ENCODE data around the gene HRH4. TPM values are rescaled to one million over a fixed set of nuclear protein-coding genes. Genes with fewer than 3 reads are reported as not detected.

The HRH4 gene
- total RNA-seq, 2 donors from 2014 or later, result 0.20 TPM; not detected in 1

DNA sequence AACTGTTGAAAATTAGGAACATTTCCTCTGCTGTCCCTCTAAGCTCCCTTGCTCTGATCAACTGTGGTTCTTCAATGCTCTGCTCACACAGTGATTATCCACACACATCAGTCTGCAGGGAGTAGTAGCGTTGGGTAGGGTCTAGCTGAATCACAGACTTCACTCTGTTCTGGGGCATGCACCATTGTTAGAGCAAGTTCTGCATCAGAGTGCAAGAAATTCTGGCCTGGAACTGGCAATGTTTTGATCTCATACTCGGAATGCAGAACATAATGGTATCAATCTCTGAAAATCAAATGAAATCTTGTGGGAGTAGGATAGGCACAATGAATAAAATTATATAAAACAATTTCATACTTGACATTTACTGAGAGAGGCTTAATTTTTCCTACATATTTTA, 55.3 kb downstream of the HRH4 start:
- Histone ChIP-seq H3K36me3 (ENCODE audit: control insufficient read depth, insufficient read depth, low read length) (no peaks in the 10 kb centered on the region), H3K4me3 (ENCODE audit: low read length) (no peak overlapping the region), H3K9me3 (ENCODE audit: control insufficient read depth, low read length) (no peaks in the 10 kb centered on the region), H3K4me1 (ENCODE audit: control insufficient read depth, insufficient read depth, low read length) (no peaks in the 10 kb centered on the region), H3K27me3 (ENCODE audit: control insufficient read depth, insufficient read depth, low read length, poor library complexity, severe bottlenecking) (no peaks in the 10 kb centered on the region), H3K9ac (ENCODE audit: extremely low read depth, low read length, poor library complexity, severe bottlenecking) (no peak overlapping the region), H3K27ac (ENCODE audit: low read depth, low read length) (no peak overlapping the region)
- Mint-ChIP-seq H3K4me1 (no peaks in the 10 kb centered on the region), H3K27me3 (ENCODE audit: insufficient read depth) (peaks cover 3% of the 10 kb centered on the region), H3K36me3 (ENCODE audit: low read depth) (no peaks in the 10 kb centered on the region), H3K4me3 (no peak overlapping the region), H3K27ac (no peak overlapping the region), H3K9me3 (no peaks in the 10 kb centered on the region)
- DNase-seq, result no peak
- WGBS, 2 experiments (ENCODE audit: insufficient coverage in 1 of 2, insufficient read length in 1 of 2), result 92 to 100% methylated on average over 2 of the region's 2 CpGs
- TF ChIP-seq, protein P1, sequence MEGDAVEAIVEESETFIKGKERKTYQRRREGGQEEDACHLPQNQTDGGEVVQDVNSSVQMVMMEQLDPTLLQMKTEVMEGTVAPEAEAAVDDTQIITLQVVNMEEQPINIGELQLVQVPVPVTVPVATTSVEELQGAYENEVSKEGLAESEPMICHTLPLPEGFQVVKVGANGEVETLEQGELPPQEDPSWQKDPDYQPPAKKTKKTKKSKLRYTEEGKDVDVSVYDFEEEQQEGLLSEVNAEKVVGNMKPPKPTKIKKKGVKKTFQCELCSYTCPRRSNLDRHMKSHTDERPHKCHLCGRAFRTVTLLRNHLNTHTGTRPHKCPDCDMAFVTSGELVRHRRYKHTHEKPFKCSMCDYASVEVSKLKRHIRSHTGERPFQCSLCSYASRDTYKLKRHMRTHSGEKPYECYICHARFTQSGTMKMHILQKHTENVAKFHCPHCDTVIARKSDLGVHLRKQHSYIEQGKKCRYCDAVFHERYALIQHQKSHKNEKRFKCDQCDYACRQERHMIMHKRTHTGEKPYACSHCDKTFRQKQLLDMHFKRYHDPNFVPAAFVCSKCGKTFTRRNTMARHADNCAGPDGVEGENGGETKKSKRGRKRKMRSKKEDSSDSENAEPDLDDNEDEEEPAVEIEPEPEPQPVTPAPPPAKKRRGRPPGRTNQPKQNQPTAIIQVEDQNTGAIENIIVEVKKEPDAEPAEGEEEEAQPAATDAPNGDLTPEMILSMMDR (conservative IDR thresholded peaks at IDR 0.05), result no peak

DNA sequence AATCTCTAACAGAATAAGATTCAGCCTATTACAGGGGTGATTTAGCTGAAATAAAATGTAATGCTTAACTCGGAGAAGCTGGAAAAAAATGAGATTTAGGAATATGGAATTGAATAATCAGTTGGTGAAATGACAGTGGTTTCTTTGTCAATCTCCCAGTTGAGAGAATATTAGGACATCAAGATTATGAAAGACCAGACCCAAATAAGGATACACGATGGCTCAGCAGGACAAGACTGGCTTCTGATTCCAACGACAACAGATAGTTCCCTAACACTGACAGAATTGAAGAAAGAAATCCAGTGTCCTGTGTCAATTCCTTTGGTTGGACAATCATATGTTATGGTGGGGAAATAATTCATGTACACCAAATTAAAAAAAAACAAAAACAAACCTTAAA, 55.8 kb downstream of the HRH4 start:
- no peaks in the 10 kb centered on the region for H3K36me3 ChIP-seq (ENCODE audit: control insufficient read depth, insufficient read depth, low read length)
- Mint-ChIP-seq H3K4me1 (no peaks in the 10 kb centered on the region), H3K27ac (no peak overlapping the region), H3K36me3 (ENCODE audit: low read depth) (no peaks in the 10 kb centered on the region), H3K9me3 (no peaks in the 10 kb centered on the region), H3K4me3 (no peak overlapping the region), H3K27me3 (ENCODE audit: insufficient read depth) (peaks cover 3% of the 10 kb centered on the region)
- H3K4me1 ChIP-seq (ENCODE audit: control insufficient read depth, insufficient read depth, low read length), result no peaks in the 10 kb centered on the region
- H3K4me3 ChIP-seq (ENCODE audit: low read length), result no peak overlapping the region
- no peaks in the 10 kb centered on the region for H3K27me3 ChIP-seq (ENCODE audit: control insufficient read depth, insufficient read depth, low read length, poor library complexity, severe bottlenecking)
- no peak overlapping the region for H3K27ac ChIP-seq (ENCODE audit: low read depth, low read length)
- TF ChIP-seq, protein P1 (conservative IDR thresholded peaks at IDR 0.05), result no peak
- no peak for DNase-seq
- H3K9me3 ChIP-seq (ENCODE audit: control insufficient read depth, low read length), result no peaks in the 10 kb centered on the region
- H3K9ac ChIP-seq (ENCODE audit: extremely low read depth, low read length, poor library complexity, severe bottlenecking), result no peak overlapping the region
- WGBS, 2 experiments (ENCODE audit: insufficient coverage in 1 of 2, insufficient read length in 1 of 2), result 87 to 94% methylated on average over 2 to 3 of the region's 3 CpGs

DNA sequence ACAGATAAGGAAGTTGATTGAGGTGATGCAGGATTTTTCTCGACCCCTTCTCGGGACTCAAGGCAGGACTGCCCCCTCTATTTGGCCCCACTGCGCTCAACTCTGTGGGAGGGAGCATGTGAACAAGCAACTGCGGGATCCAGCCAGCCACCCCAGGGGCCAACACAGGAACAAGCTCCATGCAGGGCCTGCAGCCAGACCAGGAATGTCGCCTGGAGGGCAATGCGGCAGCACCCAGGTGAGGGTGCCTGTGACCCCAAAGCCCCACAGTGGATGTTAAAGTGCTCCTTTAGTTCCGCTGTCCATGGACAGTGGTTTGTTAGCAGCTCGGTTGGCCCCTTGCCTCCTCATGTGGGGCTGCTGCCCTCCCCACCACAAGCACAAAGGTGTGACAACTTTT, 57.1 kb downstream of the HRH4 start:
- Histone ChIP-seq H3K27ac (ENCODE audit: low read depth, low read length) (no peak overlapping the region), H3K27me3 (ENCODE audit: control insufficient read depth, insufficient read depth, low read length, poor library complexity, severe bottlenecking) (no peaks in the 10 kb centered on the region), H3K9me3 (ENCODE audit: control insufficient read depth, low read length) (no peaks in the 10 kb centered on the region), H3K36me3 (ENCODE audit: control insufficient read depth, insufficient read depth, low read length) (no peaks in the 10 kb centered on the region), H3K9ac (ENCODE audit: extremely low read depth, low read length, poor library complexity, severe bottlenecking) (no peak overlapping the region), H3K4me3 (ENCODE audit: low read length) (no peak overlapping the region), H3K4me1 (ENCODE audit: control insufficient read depth, insufficient read depth, low read length) (no peaks in the 10 kb centered on the region)
- H3K27ac Mint-ChIP-seq, result no peak overlapping the region
- no peak for DNase-seq
- H3K27me3 Mint-ChIP-seq (ENCODE audit: insufficient read depth), result peaks cover 3% of the 10 kb centered on the region
- no peaks in the 10 kb centered on the region for H3K36me3 Mint-ChIP-seq (ENCODE audit: low read depth)
- TF ChIP-seq, protein P1 (conservative IDR thresholded peaks at IDR 0.05), result no peak
- H3K4me3 Mint-ChIP-seq, result no peak overlapping the region
- 93 to 95% methylated on average over 4 to 8 of the region's 8 CpGs for WGBS, 2 experiments (ENCODE audit: insufficient coverage in 1 of 2, insufficient read length in 1 of 2)
- H3K4me1 Mint-ChIP-seq, result no peaks in the 10 kb centered on the region
- no peaks in the 10 kb centered on the region for H3K9me3 Mint-ChIP-seq

Data from endodermal cell (in vitro differentiated cells).